ENCODE measurements around the gene IFIT3.

GRCh38 chr10:89332123-89332633 is 4.4 kb downstream of the IFIT3 start:
- TF ChIP-seq CTCF (IDR thresholded peaks at IDR 0.05; ENCODE audit: borderline replicate concordance, extremely low read depth, low read length, poor library complexity, severe bottlenecking) (no peak), EZH2 (IDR thresholded peaks at IDR 0.05; ENCODE audit: borderline replicate concordance, low read depth, low read length, severe bottlenecking) (no peak)
